ENCODE data around the gene LMNA. TPM values are rescaled to one million over a fixed set of nuclear protein-coding genes. Genes with fewer than 3 reads are reported as not detected.

The LMNA gene
- total RNA-seq, 1 experiment from 2014 or later, result 68.8 TPM

- H3K4me1 Mint-ChIP-seq, result peaks cover 60% of the 10 kb centered on the region
- no peaks in the 10 kb centered on the region for H3K9me3 Mint-ChIP-seq
- H3K4me3 Mint-ChIP-seq, result no peak overlapping the region
- ChIA-PET CTCF (interaction anchor here (0.9 to 29.6 kb wide), 6 partner anchors 13 to 122 kb away, joined by 3 to 1176 read pairs (median 5); partner anchors contain the start of gene LMNA), POLR2A (interaction anchor here (0.8 to 3.1 kb wide), 5 partner anchors 11 to 27 kb away, joined by 3 to 12 read pairs (median 7); partner anchors contain the start of gene LMNA)
- 0 out of 2 replicates have a peak overlapping the region, but pooled peaks have one; percentile 36 for H3K27ac Mint-ChIP-seq
- H3K36me3 Mint-ChIP-seq, result no peaks in the 10 kb centered on the region
- TF ChIP-seq ATF2 (CRISPR knock-in tag; IDR thresholded peaks at IDR 0.05; ENCODE audit: borderline replicate concordance, low read depth), result no peak
- TF ChIP-seq, protein P1, sequence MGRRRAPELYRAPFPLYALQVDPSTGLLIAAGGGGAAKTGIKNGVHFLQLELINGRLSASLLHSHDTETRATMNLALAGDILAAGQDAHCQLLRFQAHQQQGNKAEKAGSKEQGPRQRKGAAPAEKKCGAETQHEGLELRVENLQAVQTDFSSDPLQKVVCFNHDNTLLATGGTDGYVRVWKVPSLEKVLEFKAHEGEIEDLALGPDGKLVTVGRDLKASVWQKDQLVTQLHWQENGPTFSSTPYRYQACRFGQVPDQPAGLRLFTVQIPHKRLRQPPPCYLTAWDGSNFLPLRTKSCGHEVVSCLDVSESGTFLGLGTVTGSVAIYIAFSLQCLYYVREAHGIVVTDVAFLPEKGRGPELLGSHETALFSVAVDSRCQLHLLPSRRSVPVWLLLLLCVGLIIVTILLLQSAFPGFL (CRISPR knock-in tag; IDR thresholded peaks at IDR 0.05; ENCODE audit: borderline replicate concordance), result no peak
- TF ChIP-seq SMAD4 (CRISPR knock-in tag; IDR thresholded peaks at IDR 0.05), result no peak
- TF ChIP-seq, protein P2, sequence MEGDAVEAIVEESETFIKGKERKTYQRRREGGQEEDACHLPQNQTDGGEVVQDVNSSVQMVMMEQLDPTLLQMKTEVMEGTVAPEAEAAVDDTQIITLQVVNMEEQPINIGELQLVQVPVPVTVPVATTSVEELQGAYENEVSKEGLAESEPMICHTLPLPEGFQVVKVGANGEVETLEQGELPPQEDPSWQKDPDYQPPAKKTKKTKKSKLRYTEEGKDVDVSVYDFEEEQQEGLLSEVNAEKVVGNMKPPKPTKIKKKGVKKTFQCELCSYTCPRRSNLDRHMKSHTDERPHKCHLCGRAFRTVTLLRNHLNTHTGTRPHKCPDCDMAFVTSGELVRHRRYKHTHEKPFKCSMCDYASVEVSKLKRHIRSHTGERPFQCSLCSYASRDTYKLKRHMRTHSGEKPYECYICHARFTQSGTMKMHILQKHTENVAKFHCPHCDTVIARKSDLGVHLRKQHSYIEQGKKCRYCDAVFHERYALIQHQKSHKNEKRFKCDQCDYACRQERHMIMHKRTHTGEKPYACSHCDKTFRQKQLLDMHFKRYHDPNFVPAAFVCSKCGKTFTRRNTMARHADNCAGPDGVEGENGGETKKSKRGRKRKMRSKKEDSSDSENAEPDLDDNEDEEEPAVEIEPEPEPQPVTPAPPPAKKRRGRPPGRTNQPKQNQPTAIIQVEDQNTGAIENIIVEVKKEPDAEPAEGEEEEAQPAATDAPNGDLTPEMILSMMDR (IDR thresholded peaks at IDR 0.05), result no peak
- no peak for TF ChIP-seq TEAD1 (CRISPR knock-in tag; IDR thresholded peaks at IDR 0.05)
- TF ChIP-seq ZNF671 (CRISPR knock-in tag; IDR thresholded peaks at IDR 0.05), result no peak
- TF ChIP-seq ZNF396 (CRISPR knock-in tag; IDR thresholded peaks at IDR 0.05; ENCODE audit: borderline replicate concordance), result no peak
- no peak for TF ChIP-seq ZNF532 (CRISPR knock-in tag; IDR thresholded peaks at IDR 0.05; ENCODE audit: borderline replicate concordance)
- no peak for TF ChIP-seq CREB1 (CRISPR knock-in tag; IDR thresholded peaks at IDR 0.05)
- TF ChIP-seq, protein P3, sequence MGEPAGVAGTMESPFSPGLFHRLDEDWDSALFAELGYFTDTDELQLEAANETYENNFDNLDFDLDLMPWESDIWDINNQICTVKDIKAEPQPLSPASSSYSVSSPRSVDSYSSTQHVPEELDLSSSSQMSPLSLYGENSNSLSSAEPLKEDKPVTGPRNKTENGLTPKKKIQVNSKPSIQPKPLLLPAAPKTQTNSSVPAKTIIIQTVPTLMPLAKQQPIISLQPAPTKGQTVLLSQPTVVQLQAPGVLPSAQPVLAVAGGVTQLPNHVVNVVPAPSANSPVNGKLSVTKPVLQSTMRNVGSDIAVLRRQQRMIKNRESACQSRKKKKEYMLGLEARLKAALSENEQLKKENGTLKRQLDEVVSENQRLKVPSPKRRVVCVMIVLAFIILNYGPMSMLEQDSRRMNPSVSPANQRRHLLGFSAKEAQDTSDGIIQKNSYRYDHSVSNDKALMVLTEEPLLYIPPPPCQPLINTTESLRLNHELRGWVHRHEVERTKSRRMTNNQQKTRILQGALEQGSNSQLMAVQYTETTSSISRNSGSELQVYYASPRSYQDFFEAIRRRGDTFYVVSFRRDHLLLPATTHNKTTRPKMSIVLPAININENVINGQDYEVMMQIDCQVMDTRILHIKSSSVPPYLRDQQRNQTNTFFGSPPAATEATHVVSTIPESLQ (CRISPR knock-in tag; IDR thresholded peaks at IDR 0.05), result no peak
- TF ChIP-seq USF2 (CRISPR knock-in tag; IDR thresholded peaks at IDR 0.05), result no peak
- DNase-seq (ENCODE audit: low spot score) (no peak), ATAC-seq (no peak)
- H3K27me3 Mint-ChIP-seq (ENCODE audit: low read depth), result no peaks in the 10 kb centered on the region
Observed at GRCh38 chr1:156103521-156103947, 11.0 kb upstream of the LMNA start.
